Stomach (tissue), 4 donors: ENCODE measurements around the gene KIAA0408.

Experiments used
- CTCF ChIP-seq, 7 experiments: fragments of 450-650 bp in 4 of 7; fragments of 200-600 bp in 3 of 7; sonication (generic) in 3 of 7; IDR thresholded peaks; one replicate each; pipeline ENCODE4 v1.5.1; 2016 to 2019; ENCODE audit warnings: antibody characterized with exemption in 7 of 7, control low read depth in 2 of 7, mild to moderate bottlenecking in 1 of 7
- EP300 ChIP-seq: sonication (generic); formaldehyde crosslinking; IDR thresholded peaks from one replicate; pipeline ENCODE4 v1.6.1; 2017; ENCODE audit warnings: antibody characterized with exemption

GRCh38 chr6:127423921-127424320 lies 35.3 kb downstream of the KIAA0408 start:
- TF ChIP-seq EP300 (no peak), CTCF (IDR thresholded peaks at IDR 0.05) (no peak)
